ENCODE data around the gene LYRM1.

LYRM1 gene

DNA sequence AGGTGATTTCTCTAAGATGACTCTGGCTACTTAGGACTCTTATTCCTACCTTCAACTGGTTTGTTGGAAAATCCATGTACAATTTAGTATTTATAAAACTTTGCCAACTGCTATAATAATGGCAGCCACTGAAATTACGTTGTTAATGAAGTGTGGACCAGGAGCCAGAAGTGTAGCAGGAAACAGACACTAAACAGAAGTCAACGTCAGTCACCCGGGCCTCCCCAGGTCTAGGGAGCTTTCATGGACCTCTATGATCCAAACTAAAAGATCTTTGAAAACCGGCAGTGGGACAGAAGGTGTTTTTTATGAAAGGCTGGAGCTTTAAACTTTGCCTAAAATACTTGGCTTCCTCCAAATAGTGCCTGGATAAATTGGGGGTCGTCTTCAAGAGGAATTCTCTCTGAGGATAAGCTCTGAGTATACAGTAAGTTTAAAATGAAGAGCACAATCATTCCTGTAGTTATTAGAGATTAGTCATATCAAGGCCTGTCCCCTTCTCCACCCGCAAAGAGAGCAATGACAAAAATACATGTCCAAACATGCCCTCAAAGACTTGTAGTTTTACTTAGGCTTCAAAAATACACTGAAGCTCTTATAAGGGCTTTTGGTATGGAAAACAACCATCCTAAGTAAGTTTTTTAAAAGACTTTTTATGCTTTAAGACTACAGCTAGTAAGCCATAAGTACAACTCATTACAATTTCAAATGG is 35.0 kb upstream of the LYRM1 start:
- H3K27ac ChIP-seq (ENCODE audit: low read depth, low read length): no peak overlapping the region

DNA sequence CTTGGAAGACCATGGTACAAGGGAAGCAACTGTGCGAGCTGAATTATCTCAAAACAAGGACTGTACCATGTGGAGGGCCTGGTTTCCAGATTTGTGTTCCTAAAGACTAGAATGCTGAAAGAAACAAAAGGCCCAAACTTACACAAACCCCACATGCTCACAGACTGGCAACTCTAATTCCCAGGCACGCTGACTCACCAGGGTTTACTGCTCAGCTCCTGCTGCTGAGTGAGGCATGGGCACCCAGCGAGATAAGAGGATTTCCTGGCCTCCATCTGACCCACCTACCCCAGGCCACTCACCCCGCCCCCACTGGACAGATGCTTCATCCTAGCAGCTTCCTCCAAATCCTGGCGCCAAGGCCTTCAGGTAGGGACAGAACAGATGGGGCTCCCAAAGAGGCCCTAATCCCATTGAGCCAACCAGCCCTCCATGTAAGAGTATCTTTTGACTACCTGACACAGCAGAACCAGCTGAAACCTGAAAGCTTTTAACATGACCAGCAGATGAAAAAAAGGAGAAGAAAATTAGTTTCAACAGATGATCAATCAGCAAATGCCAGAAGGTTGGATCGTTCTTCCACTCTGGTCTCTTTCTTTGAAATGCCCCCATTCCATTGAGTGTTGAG is 34.3 kb upstream of the LYRM1 start:
- no peak overlapping the region for H3K4me3 ChIP-seq (ENCODE audit: low read length)
- peaks cover 11% of the 10 kb centered on the region for H3K79me2 ChIP-seq (ENCODE audit: control insufficient read depth, low read length)
- no peak overlapping the region for H3K27ac ChIP-seq (ENCODE audit: low read depth, low read length)
- no peaks in the 10 kb centered on the region for H3K9me2 ChIP-seq (replicated peaks; ENCODE audit: control insufficient read depth, low read length)
- H3K4me2 ChIP-seq (ENCODE audit: low read length): no peak overlapping the region
- H3K9me3 ChIP-seq (ENCODE audit: control insufficient read depth, insufficient read depth, low read length): no peaks in the 10 kb centered on the region
- H3K36me3 ChIP-seq (ENCODE audit: control insufficient read depth, low read length): no peaks in the 10 kb centered on the region
- 0 out of 2 replicates have a peak, but pooled peaks cover 6% of the 10 kb centered on the region for H3K4me1 ChIP-seq (ENCODE audit: control insufficient read depth, low read length)
- H3K27me3 ChIP-seq (ENCODE audit: control insufficient read depth, low read length): no peaks in the 10 kb centered on the region
- no peaks in the 10 kb centered on the region for H3F3A ChIP-seq (ENCODE audit: control insufficient read depth, insufficient read depth)
- TF ChIP-seq, protein P1, sequence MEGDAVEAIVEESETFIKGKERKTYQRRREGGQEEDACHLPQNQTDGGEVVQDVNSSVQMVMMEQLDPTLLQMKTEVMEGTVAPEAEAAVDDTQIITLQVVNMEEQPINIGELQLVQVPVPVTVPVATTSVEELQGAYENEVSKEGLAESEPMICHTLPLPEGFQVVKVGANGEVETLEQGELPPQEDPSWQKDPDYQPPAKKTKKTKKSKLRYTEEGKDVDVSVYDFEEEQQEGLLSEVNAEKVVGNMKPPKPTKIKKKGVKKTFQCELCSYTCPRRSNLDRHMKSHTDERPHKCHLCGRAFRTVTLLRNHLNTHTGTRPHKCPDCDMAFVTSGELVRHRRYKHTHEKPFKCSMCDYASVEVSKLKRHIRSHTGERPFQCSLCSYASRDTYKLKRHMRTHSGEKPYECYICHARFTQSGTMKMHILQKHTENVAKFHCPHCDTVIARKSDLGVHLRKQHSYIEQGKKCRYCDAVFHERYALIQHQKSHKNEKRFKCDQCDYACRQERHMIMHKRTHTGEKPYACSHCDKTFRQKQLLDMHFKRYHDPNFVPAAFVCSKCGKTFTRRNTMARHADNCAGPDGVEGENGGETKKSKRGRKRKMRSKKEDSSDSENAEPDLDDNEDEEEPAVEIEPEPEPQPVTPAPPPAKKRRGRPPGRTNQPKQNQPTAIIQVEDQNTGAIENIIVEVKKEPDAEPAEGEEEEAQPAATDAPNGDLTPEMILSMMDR (IDR thresholded peaks at IDR 0.05; ENCODE audit: low read depth, low read length, poor library complexity, severe bottlenecking): no peak
- no peak for TF ChIP-seq EZH2phosphoT487 (IDR thresholded peaks at IDR 0.05; ENCODE audit: borderline replicate concordance, low read length)
- no peaks in the 10 kb centered on the region for H4K20me1 ChIP-seq (ENCODE audit: control insufficient read depth, insufficient read depth, low read depth, low read length)

More for the DNA sequence above, 35.0 kb upstream of the LYRM1 start:
- H4K20me1 ChIP-seq (ENCODE audit: control insufficient read depth, insufficient read depth, low read depth, low read length): no peaks in the 10 kb centered on the region
- no peaks in the 10 kb centered on the region for H3K36me3 ChIP-seq (ENCODE audit: control insufficient read depth, low read length)
- H3K27me3 ChIP-seq (ENCODE audit: control insufficient read depth, low read length): no peaks in the 10 kb centered on the region
- no peaks in the 10 kb centered on the region for H3K9me3 ChIP-seq (ENCODE audit: control insufficient read depth, insufficient read depth, low read length)
- peaks cover 11% of the 10 kb centered on the region for H3K79me2 ChIP-seq (ENCODE audit: control insufficient read depth, low read length)
- 0 out of 2 replicates have a peak, but pooled peaks cover 6% of the 10 kb centered on the region for H3K4me1 ChIP-seq (ENCODE audit: control insufficient read depth, low read length)
- no peak overlapping the region for H3K4me2 ChIP-seq (ENCODE audit: low read length)
- no peaks in the 10 kb centered on the region for H3F3A ChIP-seq (ENCODE audit: control insufficient read depth, insufficient read depth)
- no peaks in the 10 kb centered on the region for H3K9me2 ChIP-seq (replicated peaks; ENCODE audit: control insufficient read depth, low read length)
- TF ChIP-seq, protein P1 (IDR thresholded peaks at IDR 0.05; ENCODE audit: low read depth, low read length, poor library complexity, severe bottlenecking): no peak
- TF ChIP-seq EZH2phosphoT487 (IDR thresholded peaks at IDR 0.05; ENCODE audit: borderline replicate concordance, low read length): no peak
- H3K4me3 ChIP-seq (ENCODE audit: low read length): no peak overlapping the region

DNA sequence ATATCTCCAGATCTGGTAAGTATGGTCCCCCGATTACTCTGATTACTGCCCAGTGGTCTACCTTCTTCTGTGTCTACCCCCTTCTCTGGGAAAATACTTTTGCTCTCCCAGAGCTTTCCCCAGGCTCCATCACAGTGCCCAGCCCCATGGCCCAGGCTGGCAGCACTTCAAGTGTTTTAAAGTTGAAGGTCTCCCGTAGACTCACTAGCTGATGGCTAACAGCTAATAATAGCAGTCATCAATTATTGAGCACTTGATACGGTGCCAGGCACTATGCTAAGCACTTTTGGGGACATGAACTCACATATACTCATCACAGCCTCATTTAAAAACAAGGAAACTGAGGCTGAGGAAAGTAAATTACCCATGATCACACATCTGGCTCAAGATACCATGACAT is 33.8 kb upstream of the LYRM1 start:
- H4K20me1 ChIP-seq (ENCODE audit: control insufficient read depth, insufficient read depth, low read depth, low read length): no peaks in the 10 kb centered on the region
- H3K4me3 ChIP-seq (ENCODE audit: low read length): no peak overlapping the region
- TF ChIP-seq, protein P1 (IDR thresholded peaks at IDR 0.05; ENCODE audit: low read depth, low read length, poor library complexity, severe bottlenecking): no peak
- TF ChIP-seq EZH2phosphoT487 (IDR thresholded peaks at IDR 0.05; ENCODE audit: borderline replicate concordance, low read length): no peak
- no peaks in the 10 kb centered on the region for H3F3A ChIP-seq (ENCODE audit: control insufficient read depth, insufficient read depth)
- no peaks in the 10 kb centered on the region for H3K9me3 ChIP-seq (ENCODE audit: control insufficient read depth, insufficient read depth, low read length)
- H3K4me1 ChIP-seq (ENCODE audit: control insufficient read depth, low read length): 0 out of 2 replicates have a peak, but pooled peaks cover 6% of the 10 kb centered on the region
- H3K36me3 ChIP-seq (ENCODE audit: control insufficient read depth, low read length): no peaks in the 10 kb centered on the region
- H3K4me2 ChIP-seq (ENCODE audit: low read length): no peak overlapping the region
- no peak overlapping the region for H3K27ac ChIP-seq (ENCODE audit: low read depth, low read length)
- H3K79me2 ChIP-seq (ENCODE audit: control insufficient read depth, low read length): peaks cover 11% of the 10 kb centered on the region
- H3K9me2 ChIP-seq (replicated peaks; ENCODE audit: control insufficient read depth, low read length): no peaks in the 10 kb centered on the region
- no peaks in the 10 kb centered on the region for H3K27me3 ChIP-seq (ENCODE audit: control insufficient read depth, low read length)
